PC-9 (cell line): ENCODE measurements around the gene SLC25A30.

Experiments used
- CTCF ChIP-seq: fragments of 200-600 bp; sonication (generic); conservative IDR thresholded peaks from 2 replicates; pipeline ENCODE4 v1.6.1; 2017; ENCODE audit warnings: mixed run types, antibody characterized with exemption, mild to moderate bottlenecking, moderate library complexity
- EZH2 ChIP-seq: fragments of 200-600 bp; sonication (generic); IDR thresholded peaks from 2 replicates; pipeline ENCODE4 v1.8.0; 2017; ENCODE audit warnings: antibody characterized with exemption, low read depth

GRCh38 chr13:45385320-45385719, 32.9 kb downstream of the SLC25A30 start:
- TF ChIP-seq CTCF (no peak), EZH2 (no peak)
